T-helper 9 cell (primary cell): ENCODE measurements around the gene PTPRG.

Source experiments
- DNase-seq: peaks from one replicate; pipeline ENCODE4 v3.0.0-alpha.2; 2020

The PTPRG gene

DNA sequence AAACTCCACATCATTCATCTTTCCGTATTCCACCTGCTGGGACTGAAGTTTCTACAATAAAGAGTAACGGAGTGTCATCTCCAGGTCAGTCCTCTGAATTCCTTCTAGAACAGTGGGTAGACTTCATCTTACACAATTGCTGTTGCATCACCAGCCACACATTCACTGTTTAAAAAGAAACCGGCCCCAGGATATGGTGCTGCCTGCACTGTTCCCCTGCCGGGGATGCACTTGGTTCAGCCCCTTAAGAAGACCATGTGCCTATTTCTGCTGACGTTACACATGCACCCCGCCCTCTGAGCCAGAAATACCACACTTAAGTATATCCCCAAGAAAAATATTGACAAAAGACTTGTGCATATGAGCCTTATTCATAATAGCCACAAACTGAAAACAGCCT lies 578.6 kb downstream of the PTPRG start:
- DNase-seq = no peak

- no peak for DNase-seq
These were observed 581.1 kb downstream of the PTPRG start for GRCh38 chr3:62142331-62143085.

DNA sequence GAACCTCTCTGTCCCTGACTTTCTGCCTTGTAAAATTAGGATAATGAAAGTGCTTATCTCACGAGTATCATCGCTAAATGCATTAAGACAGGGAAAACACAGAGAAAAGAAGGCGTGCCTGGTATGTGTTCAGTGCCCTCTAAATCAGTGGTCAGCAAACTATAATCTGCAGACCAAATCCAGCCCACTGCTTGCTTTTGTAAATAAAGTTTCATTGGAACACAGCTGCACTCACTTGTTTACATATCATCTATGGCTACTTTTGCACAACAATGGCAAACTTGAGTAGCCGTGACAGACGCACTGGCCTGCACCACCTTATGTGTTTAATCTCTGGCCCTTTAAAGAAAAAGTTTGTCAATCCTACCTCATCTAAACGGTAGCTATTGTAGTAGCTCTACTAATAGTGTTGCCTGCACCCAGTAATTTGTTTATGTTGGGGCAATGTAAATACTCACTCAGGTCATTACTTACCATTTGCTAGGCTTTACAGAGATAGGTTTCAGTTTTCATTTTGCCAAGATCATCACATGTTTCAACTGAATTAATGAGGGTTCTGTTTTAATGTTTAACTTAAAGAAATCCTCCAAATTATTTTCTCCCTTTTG lies 582.6 kb downstream of the PTPRG start:
- no peak for DNase-seq

DNA sequence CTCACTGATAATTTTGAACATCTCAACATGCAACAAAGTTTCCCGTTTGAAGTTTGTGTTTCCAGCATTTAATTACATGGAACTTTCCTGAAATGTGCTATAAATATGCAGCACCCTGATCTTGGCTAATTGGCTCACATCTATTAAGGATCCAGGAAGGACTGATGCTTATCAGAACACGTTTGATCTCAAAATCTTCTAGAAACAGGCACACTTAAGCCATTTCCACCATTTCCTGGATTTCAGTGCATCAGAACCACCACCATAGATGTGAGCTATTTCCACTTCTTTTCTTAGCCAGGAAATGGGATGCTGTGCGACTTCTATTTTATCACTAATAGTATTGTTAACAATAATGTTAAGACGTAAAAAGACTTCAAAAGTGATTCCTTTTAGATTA lies 583.1 kb downstream of the PTPRG start:
- no peak for DNase-seq

DNA sequence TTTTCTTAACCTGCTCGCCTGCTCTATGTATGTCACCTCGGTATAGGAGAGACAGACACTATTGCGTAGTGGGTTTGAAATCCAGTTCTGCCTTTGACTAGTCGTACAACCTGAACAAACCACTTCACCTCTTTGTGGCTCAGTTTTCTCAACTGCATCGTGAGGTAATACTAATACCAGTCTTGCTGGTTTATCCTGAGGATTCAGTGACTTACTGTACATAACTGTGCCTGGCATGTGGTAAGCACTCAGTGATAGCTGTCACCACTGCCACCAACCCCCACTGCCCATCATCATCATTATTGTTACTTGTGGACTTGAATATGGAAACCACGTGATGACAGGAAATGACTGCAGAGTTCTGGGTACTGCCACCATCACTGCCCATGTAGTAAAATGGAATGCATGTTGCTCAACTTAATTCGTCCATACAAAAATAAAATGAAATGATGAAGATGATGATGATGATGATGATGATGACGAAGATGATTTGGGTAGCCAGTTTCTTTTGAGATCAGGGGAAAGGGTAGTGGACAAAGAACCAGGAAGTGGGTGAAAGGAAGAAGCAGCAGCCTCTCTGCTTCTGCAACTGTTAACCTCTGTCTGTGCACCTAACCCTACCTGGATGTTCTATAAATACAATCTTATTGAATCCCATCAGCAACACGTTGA lies 583.9 kb downstream of the PTPRG start:
- no peak for DNase-seq

DNA sequence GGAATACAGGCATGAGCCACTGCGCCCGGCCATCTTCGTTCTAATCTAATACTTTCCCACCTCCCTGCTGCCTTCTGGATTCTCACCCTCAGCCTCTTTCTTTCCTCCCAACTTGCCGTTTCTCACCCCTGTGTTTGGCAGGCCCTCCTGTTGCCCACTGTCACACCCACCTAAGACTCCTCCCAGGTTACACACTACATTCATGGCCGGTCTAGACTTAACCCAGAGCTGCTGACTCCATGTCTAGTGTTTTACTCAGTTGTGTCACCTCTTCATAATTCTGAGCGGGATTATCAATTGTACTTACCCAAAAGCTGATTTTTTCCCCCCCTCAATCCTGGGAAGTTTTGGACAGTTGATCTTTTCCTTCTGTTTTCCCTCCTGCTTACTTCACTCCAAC lies 588.2 kb downstream of the PTPRG start:
- DNase-seq = no peak

GRCh38 chr3:62149962-62150361 lies 588.6 kb downstream of the PTPRG start:
- DNase-seq = no peak

DNA sequence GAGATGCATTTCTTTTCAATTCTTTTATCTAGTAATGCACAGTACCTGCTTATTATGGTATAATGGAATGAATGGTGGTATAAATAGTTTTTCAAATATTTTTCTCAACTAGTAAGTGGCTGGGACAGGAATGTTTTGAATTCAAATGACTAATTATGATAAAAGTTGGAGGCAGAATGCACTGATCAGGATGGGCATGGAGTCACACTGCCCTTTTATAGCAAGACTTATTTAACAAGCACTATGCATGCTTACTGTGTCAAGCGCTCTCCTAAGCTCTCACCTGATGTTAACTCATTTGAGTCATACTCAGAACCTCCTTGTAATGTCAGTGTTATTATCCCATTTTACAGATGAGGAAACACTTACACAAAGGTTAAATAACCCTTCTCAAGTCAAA lies 590.2 kb downstream of the PTPRG start:
- DNase-seq = no peak

- no peak for DNase-seq
These were observed 591.9 kb downstream of the PTPRG start for GRCh38 chr3:62153231-62153630.

DNA sequence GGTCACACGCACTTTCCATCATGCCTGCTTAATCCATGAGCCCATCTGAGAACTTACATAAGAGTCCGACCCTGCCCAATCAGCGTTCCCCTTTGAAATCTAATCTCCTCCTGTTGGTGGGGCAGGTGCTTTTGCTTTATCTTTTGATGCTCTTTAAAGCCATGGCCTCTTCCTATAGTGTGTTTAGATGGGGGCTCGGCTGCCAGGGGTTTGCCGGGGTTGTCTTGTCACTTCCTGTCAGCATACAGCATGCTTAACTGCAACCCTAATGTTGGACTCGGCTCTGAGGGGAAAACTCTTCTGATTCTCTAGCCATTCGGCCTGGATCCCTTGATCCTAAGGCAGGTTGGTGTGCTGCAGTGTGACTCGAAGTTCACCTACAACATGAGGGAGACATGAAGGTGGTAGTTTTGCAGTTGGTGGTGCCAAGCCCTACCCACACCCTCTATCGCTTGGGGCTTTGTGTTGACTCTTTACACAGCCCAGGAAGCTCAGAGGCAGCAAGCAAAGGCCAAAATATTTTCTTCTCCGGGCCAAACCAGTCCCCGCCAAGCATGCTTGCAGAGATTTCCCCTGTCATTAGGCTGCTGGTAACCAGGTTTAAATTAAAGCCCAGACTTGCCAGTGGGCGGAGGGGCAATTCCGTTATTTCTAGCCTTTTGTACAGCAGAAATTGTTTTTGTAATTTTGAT lies 593.2 kb downstream of the PTPRG start:
- no peak for DNase-seq

DNA sequence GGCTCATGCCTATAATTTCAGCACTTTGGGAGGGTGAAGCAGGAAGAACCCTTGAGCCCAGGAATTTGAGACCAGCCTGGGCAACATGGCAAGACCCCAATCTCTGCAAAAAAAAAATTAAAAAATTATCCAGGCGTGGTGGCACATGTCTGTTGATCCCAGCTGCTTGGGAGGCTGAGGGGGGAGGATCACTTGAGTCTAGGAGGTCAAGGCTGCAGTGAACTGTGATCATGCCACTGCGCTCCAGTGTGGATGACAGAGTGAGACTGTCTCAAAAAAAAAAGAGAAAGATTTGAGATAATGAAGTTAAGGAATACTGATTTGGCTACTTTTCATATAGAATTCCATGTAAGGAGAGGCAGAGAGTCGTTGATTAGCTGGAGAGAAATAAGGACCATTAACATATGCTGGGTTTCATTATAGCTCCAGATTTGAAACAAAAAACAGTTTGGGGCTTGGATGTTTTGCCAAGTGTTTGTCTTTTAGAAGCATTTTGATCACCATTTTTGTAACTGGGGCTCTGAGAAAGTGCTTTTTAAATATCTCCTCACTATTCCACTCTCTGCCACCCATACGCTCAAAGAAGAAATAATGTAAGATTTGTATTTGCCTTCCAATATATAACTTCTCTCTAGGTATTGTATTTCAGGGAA lies 597.8 kb downstream of the PTPRG start:
- no peak for DNase-seq

GRCh38 chr3:62159709-62160092 lies 598.3 kb downstream of the PTPRG start:
- no peak for DNase-seq

GRCh38 chr3:62161371-62161770 lies 600.0 kb downstream of the PTPRG start:
- no peak for DNase-seq

DNA sequence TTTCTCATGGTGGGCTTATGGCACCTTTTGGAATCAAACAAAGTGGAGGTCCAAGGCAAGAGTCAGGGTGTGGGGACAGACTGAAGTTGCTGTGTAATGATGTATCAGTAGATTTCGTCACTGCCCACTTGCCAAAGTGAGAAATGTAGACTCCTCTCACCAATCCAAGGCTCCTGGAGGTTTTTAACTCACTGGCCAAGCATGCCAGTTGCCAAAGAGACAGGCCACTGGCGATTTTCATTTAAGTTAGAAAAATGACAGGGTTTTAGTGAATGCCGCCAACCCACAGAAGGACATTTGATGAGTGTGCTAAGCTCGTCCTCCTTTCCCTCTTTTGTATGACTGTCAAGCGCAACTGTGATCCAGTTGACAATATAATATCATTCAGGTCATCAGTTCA lies 602.8 kb downstream of the PTPRG start:
- no peak for DNase-seq

GRCh38 chr3:62164746-62165145 lies 603.4 kb downstream of the PTPRG start:
- DNase-seq = no peak

GRCh38 chr3:62167566-62168262 lies 606.3 kb downstream of the PTPRG start:
- DNase-seq = no peak

GRCh38 chr3:62168356-62168755 lies 607.0 kb downstream of the PTPRG start:
- DNase-seq = no peak

DNA sequence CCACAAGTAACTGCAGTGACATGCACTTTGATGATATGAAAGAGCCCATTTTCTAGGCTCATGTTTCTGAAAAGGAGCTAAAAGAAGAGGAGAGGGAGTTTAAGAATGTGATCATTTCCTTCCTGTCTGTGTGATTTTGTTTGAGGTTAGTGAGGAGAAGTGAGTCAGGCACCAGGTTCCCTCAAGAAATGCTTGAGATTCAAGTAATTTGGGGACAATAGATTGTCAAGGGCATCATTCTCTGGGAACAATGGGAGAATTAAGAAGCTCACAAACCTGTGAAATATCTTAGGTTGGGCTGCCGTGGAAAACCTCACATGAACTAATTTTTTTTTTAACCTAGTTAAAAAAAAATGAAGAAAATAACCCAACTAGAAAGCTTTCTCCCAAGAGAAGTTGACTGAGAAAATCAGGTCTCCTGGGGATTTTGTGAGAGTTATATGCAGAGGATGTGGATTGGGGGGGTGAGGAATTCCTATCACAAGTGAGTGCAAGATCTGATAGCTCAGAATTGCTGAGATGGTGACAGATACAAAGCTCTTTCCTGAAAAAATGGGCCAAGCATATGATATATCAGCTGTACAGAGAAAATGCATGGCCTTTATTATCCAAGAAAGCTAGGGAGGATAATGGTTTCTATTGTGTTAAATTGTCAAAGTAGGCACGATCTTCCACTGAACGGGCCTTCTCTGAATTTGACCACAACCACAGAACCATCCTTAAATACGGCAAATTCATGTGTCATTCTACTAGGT lies 608.7 kb downstream of the PTPRG start:
- DNase-seq = no peak

DNA sequence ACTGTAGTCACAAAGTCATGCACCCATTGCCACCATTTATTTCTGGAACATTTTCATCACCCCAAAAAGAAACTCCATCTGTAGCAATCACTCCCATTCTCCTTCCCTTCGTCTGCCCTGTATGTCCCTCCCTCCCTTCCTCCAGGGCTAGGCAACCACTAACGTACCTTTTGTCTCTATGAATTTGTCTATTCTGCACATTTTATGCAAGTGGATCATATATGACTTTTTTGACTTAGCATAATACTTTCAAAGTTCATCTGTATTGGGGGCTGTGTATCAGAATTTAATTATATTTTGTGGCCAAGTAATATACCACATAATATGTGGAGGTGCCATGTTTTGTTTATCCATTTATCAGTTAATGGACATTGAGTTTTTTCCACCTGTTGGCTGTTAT lies 610.4 kb downstream of the PTPRG start:
- no peak for DNase-seq

GRCh38 chr3:62172199-62172598 lies 610.8 kb downstream of the PTPRG start:
- no peak for DNase-seq

GRCh38 chr3:62173939-62174515 lies 612.7 kb downstream of the PTPRG start:
- no peak for DNase-seq
